Measurements from ENCODE around the gene YIF1A. TPM values are rescaled to one million over a fixed set of nuclear protein-coding genes. Genes with fewer than 3 reads are reported as not detected.
A peak's percentile ranks its signal among the peaks of the same experiment; 100 is the strongest.
"Not testable (repeated sequence)": the region's sequence is repeated elsewhere in the genome, so short reads cannot be mapped to it uniquely, and the experiment has no call there.

YIF1A gene
- polyA plus RNA-seq, 1 donor from 2014 or later: 51.2 TPM

- TF ChIP-seq POLR2AphosphoS5 (IDR thresholded peaks at IDR 0.05) (peak; percentile 70), EP300 (conservative IDR thresholded peaks at IDR 0.05; ENCODE audit: poor library complexity, severe bottlenecking) (peak; percentile 38), SMC3 (conservative IDR thresholded peaks at IDR 0.05; ENCODE audit: poor library complexity) (peak; percentile 27), REST (IDR thresholded peaks at IDR 0.05; ENCODE audit: borderline replicate concordance) (peak; percentile 25), RAD21 (conservative IDR thresholded peaks at IDR 0.05) (no peak), MXI1 (conservative IDR thresholded peaks at IDR 0.05; ENCODE audit: poor library complexity, severe bottlenecking) (no peak)
- TF ChIP-seq, protein P1, sequence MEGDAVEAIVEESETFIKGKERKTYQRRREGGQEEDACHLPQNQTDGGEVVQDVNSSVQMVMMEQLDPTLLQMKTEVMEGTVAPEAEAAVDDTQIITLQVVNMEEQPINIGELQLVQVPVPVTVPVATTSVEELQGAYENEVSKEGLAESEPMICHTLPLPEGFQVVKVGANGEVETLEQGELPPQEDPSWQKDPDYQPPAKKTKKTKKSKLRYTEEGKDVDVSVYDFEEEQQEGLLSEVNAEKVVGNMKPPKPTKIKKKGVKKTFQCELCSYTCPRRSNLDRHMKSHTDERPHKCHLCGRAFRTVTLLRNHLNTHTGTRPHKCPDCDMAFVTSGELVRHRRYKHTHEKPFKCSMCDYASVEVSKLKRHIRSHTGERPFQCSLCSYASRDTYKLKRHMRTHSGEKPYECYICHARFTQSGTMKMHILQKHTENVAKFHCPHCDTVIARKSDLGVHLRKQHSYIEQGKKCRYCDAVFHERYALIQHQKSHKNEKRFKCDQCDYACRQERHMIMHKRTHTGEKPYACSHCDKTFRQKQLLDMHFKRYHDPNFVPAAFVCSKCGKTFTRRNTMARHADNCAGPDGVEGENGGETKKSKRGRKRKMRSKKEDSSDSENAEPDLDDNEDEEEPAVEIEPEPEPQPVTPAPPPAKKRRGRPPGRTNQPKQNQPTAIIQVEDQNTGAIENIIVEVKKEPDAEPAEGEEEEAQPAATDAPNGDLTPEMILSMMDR (IDR thresholded peaks at IDR 0.05; ENCODE audit: poor library complexity, severe bottlenecking): peak; percentile 16
- Histone ChIP-seq H3K27ac (ENCODE audit: low read length) (peak within 1 kb of the TSS; percentile 98), H3K4me3 (ENCODE audit: low read length) (peak within 1 kb of the TSS; percentile 86), H3F3A (ENCODE audit: insufficient read depth, low read length, poor library complexity, severe bottlenecking) (peaks cover 4% of the 10 kb centered on the region), H3K36me3 (ENCODE audit: insufficient read depth, low read length) (no peaks in the 10 kb centered on the region), H3K27me3 (ENCODE audit: insufficient read depth, low read depth, low read length) (no peaks in the 10 kb centered on the region), H3K79me2 (replicated peaks; ENCODE audit: insufficient read depth, low read length) (peaks cover 46% of the 10 kb centered on the region), H3K9ac (ENCODE audit: low read length) (peak within 1 kb of the TSS; percentile 99), H4K20me1 (ENCODE audit: insufficient read depth) (peaks cover 2% of the 10 kb centered on the region), H3K9me2 (ENCODE audit: insufficient read depth, low read length) (no peaks in the 10 kb centered on the region), H2AFZ (ENCODE audit: low read depth, low read length) (no peak within 1 kb of the TSS), H3K9me3 (ENCODE audit: low read length) (no peaks in the 10 kb centered on the region), H3K4me2 (ENCODE audit: low read length) (peak within 1 kb of the TSS; percentile 91)
Observed at GRCh38 chr11:66277471-66278362, 11.2 kb downstream of the YIF1A start, which contains the start of gene CNIH2. CNIH2 (plus strand) TSS chr11:66278175; CDS start chr11:66278457, 282 bp downstream.

- Histone ChIP-seq H3K9ac (ENCODE audit: low read length) (peak overlapping the region; percentile 99), H3K79me2 (replicated peaks; ENCODE audit: insufficient read depth, low read length) (peaks cover 43% of the 10 kb centered on the region), H3K4me3 (ENCODE audit: low read length) (peak overlapping the region; percentile 86), H3K4me2 (ENCODE audit: low read length) (peak overlapping the region; percentile 91), H3K27ac (ENCODE audit: low read length) (peak overlapping the region; percentile 84)
- not testable (repeated sequence) for H2AFZ ChIP-seq (ENCODE audit: low read depth, low read length); H4K20me1 ChIP-seq (ENCODE audit: insufficient read depth); H3K27me3 ChIP-seq (ENCODE audit: insufficient read depth, low read depth, low read length); H3F3A ChIP-seq (ENCODE audit: insufficient read depth, low read length, poor library complexity, severe bottlenecking); H3K9me3 ChIP-seq (ENCODE audit: low read length); H3K36me3 ChIP-seq (ENCODE audit: insufficient read depth, low read length); H3K9me2 ChIP-seq (ENCODE audit: insufficient read depth, low read length)
Observed at GRCh38 chr11:66277064-66277463, 11.9 kb downstream of the YIF1A start.

DNA sequence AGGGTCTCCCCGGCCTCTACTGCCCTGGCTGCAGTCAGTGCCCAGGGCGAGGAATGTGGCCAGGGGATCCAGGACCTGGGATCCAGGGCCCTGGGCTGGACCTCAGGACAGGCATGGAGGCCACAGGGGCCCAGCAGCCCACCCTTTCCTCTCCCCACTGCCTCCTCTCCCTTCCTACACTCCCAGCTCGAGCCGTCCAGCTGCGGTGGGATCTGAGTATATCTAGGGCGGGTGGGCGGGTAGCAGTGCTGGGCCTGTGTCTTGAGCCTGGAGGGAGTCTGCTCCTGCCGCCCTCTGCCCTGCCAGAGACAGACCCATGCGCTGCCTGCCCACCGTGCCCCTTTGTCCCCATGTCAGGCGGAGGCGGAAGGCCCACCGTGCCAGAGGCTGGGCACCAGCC is 12.3 kb downstream of the YIF1A start:
- not testable (repeated sequence) for H3K27ac ChIP-seq (ENCODE audit: low read length); H3K36me3 ChIP-seq (ENCODE audit: insufficient read depth, low read length); H3F3A ChIP-seq (ENCODE audit: insufficient read depth, low read length, poor library complexity, severe bottlenecking); H2AFZ ChIP-seq (ENCODE audit: low read depth, low read length); H3K9me3 ChIP-seq (ENCODE audit: low read length); H3K4me3 ChIP-seq (ENCODE audit: low read length); H3K27me3 ChIP-seq (ENCODE audit: insufficient read depth, low read depth, low read length); H4K20me1 ChIP-seq (ENCODE audit: insufficient read depth); H3K4me2 ChIP-seq (ENCODE audit: low read length); H3K9ac ChIP-seq (ENCODE audit: low read length); H3K9me2 ChIP-seq (ENCODE audit: insufficient read depth, low read length)
- H3K79me2 ChIP-seq (replicated peaks; ENCODE audit: insufficient read depth, low read length): peaks cover 39% of the 10 kb centered on the region

All from neural cell (in vitro differentiated cells).